HepG2 (cell line): ENCODE measurements around the gene MYBPC2. TPM values are rescaled to one million over a fixed set of nuclear protein-coding genes. Genes with fewer than 3 reads are reported as not detected.
A peak's percentile ranks its signal among the peaks of the same experiment; 100 is the strongest.

Experiments
- FOXA1 ChIP-seq, 2 experiments: fragments of 450-650 bp in 1 of 2; sonication (generic) in 1 of 2; formaldehyde crosslinking in 1 of 2; IDR thresholded peaks; 2 replicates each; pipeline versions ENCODE4 v1.4.0 to v1.6.1; 2016 to 2020; ENCODE audit warnings: missing genetic modification reagents in 1 of 2
- FOXO1 ChIP-seq: sonication (generic); formaldehyde crosslinking; IDR thresholded peaks from 2 replicates; pipeline ENCODE4 v1.4.0; 2020; ENCODE audit warnings: missing genetic modification reagents
- HNRNPLL ChIP-seq: fragments of 200-400 bp; formaldehyde crosslinking; IDR thresholded peaks from 2 replicates; pipeline ENCODE4 v1.6.1; 2017; ENCODE audit warnings: mild to moderate bottlenecking, low read depth, low read length; ENCODE audit not compliant: poor library complexity, severe bottlenecking
- MIER3 ChIP-seq: IDR thresholded peaks from 2 replicates; pipeline ENCODE4 v1.6.1; 2016; ENCODE audit warnings: missing compliant biosample characterization, borderline replicate concordance
- MTF1 ChIP-seq: sonication (generic); formaldehyde crosslinking; IDR thresholded peaks from 2 replicates; pipeline ENCODE4 v1.5.0; 2020; ENCODE audit warnings: missing genetic modification reagents
- NAIF1 ChIP-seq: sonication (generic); formaldehyde crosslinking; IDR thresholded peaks from 2 replicates; pipeline ENCODE4 v1.5.0; 2020; ENCODE audit warnings: mild to moderate bottlenecking, missing genetic modification reagents, borderline replicate concordance
- NR2F6 ChIP-seq, 2 experiments: IDR thresholded peaks; 2 replicates each; pipeline ENCODE4 v1.6.1; 2016; ENCODE audit warnings: antibody characterized with exemption in 1 of 2, mild to moderate bottlenecking in 1 of 2
- PCBP1 ChIP-seq: fragments of 200-400 bp; formaldehyde crosslinking; IDR thresholded peaks from 2 replicates; pipeline ENCODE4 v1.6.1; 2017; ENCODE audit warnings: mild to moderate bottlenecking, low read depth, low read length, borderline replicate concordance
- POGZ ChIP-seq: sonication (generic); formaldehyde crosslinking; IDR thresholded peaks from 2 replicates; pipeline ENCODE4 v1.4.0; 2020; ENCODE audit warnings: mild to moderate bottlenecking, missing genetic modification reagents
- SETDB1 ChIP-seq: sonication (generic); formaldehyde crosslinking; IDR thresholded peaks from 2 replicates; pipeline ENCODE4 v1.5.1; 2020; ENCODE audit warnings: missing genetic modification reagents, mild to moderate bottlenecking, borderline replicate concordance
- TEAD2 ChIP-seq: sonication (generic); formaldehyde crosslinking; IDR thresholded peaks from 2 replicates; pipeline ENCODE4 v1.9.0; 2021; ENCODE audit warnings: missing genetic modification reagents
- ZFX ChIP-seq: sonication (generic); formaldehyde crosslinking; IDR thresholded peaks from 2 replicates; pipeline ENCODE4 v1.4.0; 2020; ENCODE audit warnings: mild to moderate bottlenecking, low read depth, missing genetic modification reagents, moderate library complexity
- ZNF337 ChIP-seq: sonication (generic); formaldehyde crosslinking; IDR thresholded peaks from 2 replicates; pipeline ENCODE4 v1.5.1; 2020; ENCODE audit warnings: missing genetic modification reagents, low read depth, mild to moderate bottlenecking, borderline replicate concordance
- ZNF543 ChIP-seq: sonication (generic); formaldehyde crosslinking; IDR thresholded peaks from 2 replicates; pipeline ENCODE4 v1.4.0; 2020; ENCODE audit warnings: mild to moderate bottlenecking, missing genetic modification reagents
- ZNF607 ChIP-seq: sonication (generic); formaldehyde crosslinking; IDR thresholded peaks from 2 replicates; pipeline ENCODE4 v1.5.1; 2020; ENCODE audit warnings: missing genetic modification reagents, mild to moderate bottlenecking, borderline replicate concordance
- ZNF615 ChIP-seq: sonication (generic); formaldehyde crosslinking; IDR thresholded peaks from 2 replicates; pipeline ENCODE4 v1.5.0; 2020; ENCODE audit warnings: mild to moderate bottlenecking, missing genetic modification reagents, borderline replicate concordance
- ZSCAN30 ChIP-seq: sonication (generic); formaldehyde crosslinking; IDR thresholded peaks from 2 replicates; pipeline ENCODE4 v1.5.0; 2020; ENCODE audit warnings: mild to moderate bottlenecking, missing genetic modification reagents
- polyA plus RNA-seq, 8 experiments: library from polyadenylated mRNA; depleted of rRNA in 3 of 8; stranded (reverse) in 7 of 8; unstranded in 1 of 8; fragments of >200 nt; fragmentation: Illumina TruSeq in 4 of 8; extraction: Trizol in 4 of 8; gene quantifications; 2 replicates each; pipeline versions ENCODE4 v1.2.1 to v1.2.3, GENCODE V29; 2011 to 2016; ENCODE audit warnings: low read depth in 4 of 8, missing spikeins in 1 of 8, mixed read lengths in 1 of 8; ENCODE audit not compliant: insufficient read depth in 1 of 8
- total RNA-seq, 5 experiments: library from RNA; depleted of rRNA; stranded (reverse); fragments of >200 nt; fragmentation: Illumina TruSeq; extraction: Trizol; gene quantifications; 2 replicates each; pipeline ENCODE4 v1.2.3, GENCODE V29; 2016; ENCODE audit warnings: low read depth in 1 of 5
- TF ChIP-seq, protein P1 (sequence below): IDR thresholded peaks from 2 replicates; pipeline ENCODE4 v1.6.1; 2016
- TF ChIP-seq, protein P2 (sequence below): sonication (generic); formaldehyde crosslinking; IDR thresholded peaks from 2 replicates; pipeline ENCODE4 v1.4.0; 2020; ENCODE audit warnings: missing genetic modification reagents, borderline replicate concordance
- TF ChIP-seq, protein P3 (sequence below): sonication (generic); formaldehyde crosslinking; IDR thresholded peaks from 2 replicates; pipeline ENCODE4 v1.4.0; 2020; ENCODE audit warnings: missing genetic modification reagents, borderline replicate concordance

Gene MYBPC2
- total and polyA plus RNA-seq, 2 of the 13 experiments (the other 11 are each of a cell fraction or from before 2014, with no cell fraction given): not detected

DNA sequence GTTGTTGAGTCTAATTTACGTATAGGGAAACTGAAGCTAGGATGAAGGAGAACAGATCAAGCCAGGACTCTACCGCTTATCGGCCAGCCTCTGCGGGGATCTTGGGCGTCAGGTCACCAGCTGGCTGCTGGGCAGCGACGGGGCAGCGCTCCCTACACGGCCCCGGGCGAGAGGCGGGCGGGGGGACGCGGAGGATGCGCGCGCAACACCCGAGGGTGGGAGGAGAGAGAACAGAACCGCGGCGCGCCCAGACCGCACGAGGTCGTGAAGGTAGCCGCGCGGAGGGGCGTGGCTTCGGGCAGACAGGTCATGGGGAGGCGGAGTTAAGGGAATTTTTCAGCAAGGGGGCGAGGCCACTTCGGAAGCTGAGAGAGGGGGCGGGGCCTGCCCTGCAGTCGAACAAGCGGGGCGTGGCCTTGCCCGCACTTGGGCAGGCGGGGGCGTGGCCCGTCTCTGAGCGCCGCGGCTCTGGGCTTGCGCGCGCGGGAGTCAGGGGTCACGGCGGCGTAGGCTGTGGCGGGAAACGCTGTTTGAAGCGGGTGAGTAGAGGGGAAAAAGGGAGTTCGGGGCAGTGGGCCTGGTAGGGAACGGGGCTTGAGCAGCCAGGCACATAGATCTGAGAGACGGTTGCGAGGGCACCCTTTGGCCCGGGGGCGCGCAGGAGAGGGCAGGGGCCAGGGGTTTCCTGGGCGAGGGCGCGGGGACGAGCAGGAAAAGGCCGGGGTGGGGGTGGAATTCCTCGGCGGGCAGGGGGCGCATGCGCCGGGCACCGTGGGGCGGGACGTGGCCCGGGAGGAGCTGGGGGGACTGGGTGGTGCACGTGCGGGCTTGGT is 48.6 kb upstream of the MYBPC2 start, which contains the start of gene POLD1 (continued):
- TF ChIP-seq, protein P1, sequence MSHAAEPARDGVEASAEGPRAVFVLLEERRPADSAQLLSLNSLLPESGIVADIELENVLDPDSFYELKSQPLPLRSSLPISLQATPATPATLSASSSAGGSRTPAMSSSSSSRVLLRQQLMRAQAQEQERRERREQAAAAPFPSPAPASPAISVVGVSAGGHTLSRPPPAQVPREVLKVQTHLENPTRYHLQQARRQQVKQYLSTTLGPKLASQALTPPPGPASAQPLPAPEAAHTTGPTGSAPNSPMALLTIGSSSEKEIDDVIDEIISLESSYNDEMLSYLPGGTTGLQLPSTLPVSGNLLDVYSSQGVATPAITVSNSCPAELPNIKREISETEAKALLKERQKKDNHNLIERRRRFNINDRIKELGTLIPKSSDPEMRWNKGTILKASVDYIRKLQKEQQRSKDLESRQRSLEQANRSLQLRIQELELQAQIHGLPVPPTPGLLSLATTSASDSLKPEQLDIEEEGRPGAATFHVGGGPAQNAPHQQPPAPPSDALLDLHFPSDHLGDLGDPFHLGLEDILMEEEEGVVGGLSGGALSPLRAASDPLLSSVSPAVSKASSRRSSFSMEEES (CRISPR knock-in tag): 0 out of 2 replicates have a peak, but pooled peaks have one; percentile 1
- TF ChIP-seq FOXO1 (0 out of 2 replicates have a peak, but pooled peaks have one; percentile 11), ZNF337 (0 out of 2 replicates have a peak, but pooled peaks have one; percentile 74), ZSCAN30 (CRISPR knock-in tag) (no peak), ZFX (peak; percentile 82), NR2F6 (IDR thresholded peaks at IDR 0.05) (peak; percentile 71), NR2F6 (CRISPR knock-in tag; IDR thresholded peaks at IDR 0.05) (peak; percentile 79), FOXA1 (IDR thresholded peaks at IDR 0.05) (no peak), FOXA1 (CRISPR knock-in tag; IDR thresholded peaks at IDR 0.05) (no peak), MTF1 (CRISPR knock-in tag) (no peak), SETDB1 (no peak), MIER3 (0 out of 2 replicates have a peak, but pooled peaks have one; percentile 32), ZNF607 (CRISPR knock-in tag) (no peak), ZNF543 (CRISPR knock-in tag) (no peak; the same call in 1 of the 2 replicates), PCBP1 (0 out of 2 replicates have a peak, but pooled peaks have one; percentile 71), ZNF615 (CRISPR knock-in tag) (no peak), TEAD2 (CRISPR knock-in tag) (no peak), NAIF1 (CRISPR knock-in tag) (no peak), POGZ (CRISPR knock-in tag) (no peak; the same call in 1 of the 2 replicates), HNRNPLL (peak; percentile 54)
- TF ChIP-seq, protein P2, sequence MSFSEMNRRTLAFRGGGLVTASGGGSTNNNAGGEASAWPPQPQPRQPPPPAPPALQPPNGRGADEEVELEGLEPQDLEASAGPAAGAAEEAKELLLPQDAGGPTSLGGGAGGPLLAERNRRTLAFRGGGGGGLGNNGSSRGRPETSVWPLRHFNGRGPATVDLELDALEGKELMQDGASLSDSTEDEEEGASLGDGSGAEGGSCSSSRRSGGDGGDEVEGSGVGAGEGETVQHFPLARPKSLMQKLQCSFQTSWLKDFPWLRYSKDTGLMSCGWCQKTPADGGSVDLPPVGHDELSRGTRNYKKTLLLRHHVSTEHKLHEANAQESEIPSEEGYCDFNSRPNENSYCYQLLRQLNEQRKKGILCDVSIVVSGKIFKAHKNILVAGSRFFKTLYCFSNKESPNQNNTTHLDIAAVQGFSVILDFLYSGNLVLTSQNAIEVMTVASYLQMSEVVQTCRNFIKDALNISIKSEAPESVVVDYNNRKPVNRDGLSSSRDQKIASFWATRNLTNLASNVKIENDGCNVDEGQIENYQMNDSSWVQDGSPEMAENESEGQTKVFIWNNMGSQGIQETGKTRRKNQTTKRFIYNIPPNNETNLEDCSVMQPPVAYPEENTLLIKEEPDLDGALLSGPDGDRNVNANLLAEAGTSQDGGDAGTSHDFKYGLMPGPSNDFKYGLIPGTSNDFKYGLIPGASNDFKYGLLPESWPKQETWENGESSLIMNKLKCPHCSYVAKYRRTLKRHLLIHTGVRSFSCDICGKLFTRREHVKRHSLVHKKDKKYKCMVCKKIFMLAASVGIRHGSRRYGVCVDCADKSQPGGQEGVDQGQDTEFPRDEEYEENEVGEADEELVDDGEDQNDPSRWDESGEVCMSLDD: no peak
- TF ChIP-seq, protein P3, sequence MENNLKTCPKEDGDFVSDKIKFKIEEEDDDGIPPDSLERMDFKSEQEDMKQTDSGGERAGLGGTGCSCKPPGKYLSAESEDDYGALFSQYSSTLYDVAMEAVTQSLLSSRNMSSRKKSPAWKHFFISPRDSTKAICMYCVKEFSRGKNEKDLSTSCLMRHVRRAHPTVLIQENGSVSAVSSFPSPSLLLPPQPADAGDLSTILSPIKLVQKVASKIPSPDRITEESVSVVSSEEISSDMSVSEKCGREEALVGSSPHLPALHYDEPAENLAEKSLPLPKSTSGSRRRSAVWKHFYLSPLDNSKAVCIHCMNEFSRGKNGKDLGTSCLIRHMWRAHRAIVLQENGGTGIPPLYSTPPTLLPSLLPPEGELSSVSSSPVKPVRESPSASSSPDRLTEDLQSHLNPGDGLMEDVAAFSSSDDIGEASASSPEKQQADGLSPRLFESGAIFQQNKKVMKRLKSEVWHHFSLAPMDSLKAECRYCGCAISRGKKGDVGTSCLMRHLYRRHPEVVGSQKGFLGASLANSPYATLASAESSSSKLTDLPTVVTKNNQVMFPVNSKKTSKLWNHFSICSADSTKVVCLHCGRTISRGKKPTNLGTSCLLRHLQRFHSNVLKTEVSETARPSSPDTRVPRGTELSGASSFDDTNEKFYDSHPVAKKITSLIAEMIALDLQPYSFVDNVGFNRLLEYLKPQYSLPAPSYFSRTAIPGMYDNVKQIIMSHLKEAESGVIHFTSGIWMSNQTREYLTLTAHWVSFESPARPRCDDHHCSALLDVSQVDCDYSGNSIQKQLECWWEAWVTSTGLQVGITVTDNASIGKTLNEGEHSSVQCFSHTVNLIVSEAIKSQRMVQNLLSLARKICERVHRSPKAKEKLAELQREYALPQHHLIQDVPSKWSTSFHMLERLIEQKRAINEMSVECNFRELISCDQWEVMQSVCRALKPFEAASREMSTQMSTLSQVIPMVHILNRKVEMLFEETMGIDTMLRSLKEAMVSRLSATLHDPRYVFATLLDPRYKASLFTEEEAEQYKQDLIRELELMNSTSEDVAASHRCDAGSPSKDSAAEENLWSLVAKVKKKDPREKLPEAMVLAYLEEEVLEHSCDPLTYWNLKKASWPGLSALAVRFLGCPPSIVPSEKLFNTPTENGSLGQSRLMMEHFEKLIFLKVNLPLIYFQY (CRISPR knock-in tag): peak; percentile 10; the same call in 1 of the 2 replicates
